ENCODE measurements around the gene SMIM10. TPM values are rescaled to one million over a fixed set of nuclear protein-coding genes. Genes with fewer than 3 reads are reported as not detected.
"Not testable (repeated sequence)": the region's sequence is repeated elsewhere in the genome, so short reads cannot be mapped to it uniquely, and the experiment has no call there.

Gene SMIM10
- total RNA-seq, 1 donor from 2014 or later, result 1.6 TPM

GRCh38 chrX:135015523-135016245 is 24.9 kb downstream of the SMIM10 start:
- DNase-seq (ENCODE audit: low read depth), result no peak
- Histone ChIP-seq H3K27me3 (ENCODE audit: control insufficient read depth, insufficient read depth, low read length) (no peaks in the 10 kb centered on the region), H3K4me3 (ENCODE audit: low read depth, low read length) (no peak overlapping the region), H3K36me3 (ENCODE audit: control insufficient read depth, insufficient read depth, low read length) (no peaks in the 10 kb centered on the region)
- TF ChIP-seq CTCF (IDR thresholded peaks at IDR 0.05; ENCODE audit: insufficient read depth, low read length, poor library complexity, severe bottlenecking), result no peak

- not testable (repeated sequence) for H3K36me3 ChIP-seq (ENCODE audit: control insufficient read depth, insufficient read depth, low read length); H3K27me3 ChIP-seq (ENCODE audit: control insufficient read depth, insufficient read depth, low read length); H3K4me3 ChIP-seq (ENCODE audit: low read depth, low read length); DNase-seq (ENCODE audit: low read depth)
Observed at GRCh38 chrX:135019890-135020289, 29.1 kb downstream of the SMIM10 start.

- H3K36me3 ChIP-seq (ENCODE audit: control insufficient read depth, insufficient read depth, low read length); H3K4me3 ChIP-seq (ENCODE audit: low read depth, low read length); H3K27me3 ChIP-seq (ENCODE audit: control insufficient read depth, insufficient read depth, low read length); DNase-seq (ENCODE audit: low read depth): not testable (repeated sequence)
Observed at GRCh38 chrX:135023791-135024190, 33.0 kb downstream of the SMIM10 start.

GRCh38 chrX:135024526-135024925 is 33.7 kb downstream of the SMIM10 start:
- Histone ChIP-seq H3K36me3 (ENCODE audit: control insufficient read depth, insufficient read depth, low read length) (no peaks in the 10 kb centered on the region), H3K4me3 (ENCODE audit: low read depth, low read length) (no peak overlapping the region), H3K27me3 (ENCODE audit: control insufficient read depth, insufficient read depth, low read length) (no peaks in the 10 kb centered on the region)
- no peak for TF ChIP-seq CTCF (IDR thresholded peaks at IDR 0.05; ENCODE audit: insufficient read depth, low read length, poor library complexity, severe bottlenecking)
- no peak for DNase-seq (ENCODE audit: low read depth)

- H3K27me3 ChIP-seq (ENCODE audit: control insufficient read depth, insufficient read depth, low read length); H3K4me3 ChIP-seq (ENCODE audit: low read depth, low read length); DNase-seq (ENCODE audit: low read depth); H3K36me3 ChIP-seq (ENCODE audit: control insufficient read depth, insufficient read depth, low read length): not testable (repeated sequence)
Observed at GRCh38 chrX:135030207-135030963, 39.6 kb downstream of the SMIM10 start.

- H3K4me3 ChIP-seq (ENCODE audit: low read depth, low read length); DNase-seq (ENCODE audit: low read depth); H3K27me3 ChIP-seq (ENCODE audit: control insufficient read depth, insufficient read depth, low read length); H3K36me3 ChIP-seq (ENCODE audit: control insufficient read depth, insufficient read depth, low read length): not testable (repeated sequence)
Observed at GRCh38 chrX:135041149-135042123, 50.6 kb downstream of the SMIM10 start.

Other genes with a start within 250 kb of the SMIM10 start
- gene PABIR2, start 193.8 kb upstream of the SMIM10 start, total RNA-seq, result 7.9 and 12.9 TPM in 2 replicates
- gene MOSPD1, start 75.7 kb upstream of the SMIM10 start, total RNA-seq, result 15.3 and 18.7 TPM in 2 replicates
- gene RTL8B, start 31.6 kb downstream of the SMIM10 start, total RNA-seq, result 8.7 and 9.7 TPM in 2 replicates
- 74.8 and 75.2 TPM in 2 replicates for gene RTL8C, start 41.4 kb downstream of the SMIM10 start, total RNA-seq
- gene RTL8A, start 61.1 kb downstream of the SMIM10 start, total RNA-seq, result 31.1 and 32.3 TPM in 2 replicates
- gene SMIM10L2B, start 107.7 kb downstream of the SMIM10 start, total RNA-seq, result 2.9 and 4.3 TPM in 2 replicates
- not detected in 2 replicates for gene ETDB, start 129.5 kb downstream of the SMIM10 start, total RNA-seq
- not detected in 2 replicates for gene CT55, start 180.4 kb downstream of the SMIM10 start, total RNA-seq

All from kidney epithelial cell (primary cell).